Measurements from ENCODE around the gene TTC13.

The TTC13 gene

GRCh38 chr1:230896779-230897178, 81.9 kb downstream of the TTC13 start:
- Mint-ChIP-seq H3K4me3 (no peak overlapping the region), H3K9me3 (no peaks in the 10 kb centered on the region), H3K27ac (no peak overlapping the region)

GRCh38 chr1:230895452-230895851, 83.2 kb downstream of the TTC13 start:
- H3K27me3 Mint-ChIP-seq = peaks cover 11% of the 10 kb centered on the region
- no peak for DNase-seq
- no peaks in the 10 kb centered on the region for H3K4me1 Mint-ChIP-seq (ENCODE audit: low read depth)
- H3K36me3 Mint-ChIP-seq (ENCODE audit: low read depth) = no peaks in the 10 kb centered on the region
- H3K27ac Mint-ChIP-seq = no peak overlapping the region
- no peaks in the 10 kb centered on the region for H3K9me3 Mint-ChIP-seq
- H3K4me3 Mint-ChIP-seq = no peak overlapping the region

More at GRCh38 chr1:230896779-230897178, 81.9 kb downstream of the TTC13 start:
- H3K27me3 Mint-ChIP-seq = peaks cover 10% of the 10 kb centered on the region
- no peaks in the 10 kb centered on the region for H3K4me1 Mint-ChIP-seq (ENCODE audit: low read depth)
- H3K36me3 Mint-ChIP-seq (ENCODE audit: low read depth) = peaks cover 2% of the 10 kb centered on the region
- DNase-seq = no peak

- Mint-ChIP-seq H3K4me1 (ENCODE audit: low read depth) (no peaks in the 10 kb centered on the region), H3K4me3 (no peak overlapping the region)
- no peak for DNase-seq
These were observed 84.0 kb downstream of the TTC13 start for GRCh38 chr1:230894664-230895063.

GRCh38 chr1:230894032-230894431, 84.6 kb downstream of the TTC13 start:
- H3K4me1 Mint-ChIP-seq (ENCODE audit: low read depth) = no peaks in the 10 kb centered on the region
- H3K27me3 Mint-ChIP-seq = peaks cover 17% of the 10 kb centered on the region
- no peak overlapping the region for H3K4me3 Mint-ChIP-seq
- no peaks in the 10 kb centered on the region for H3K36me3 Mint-ChIP-seq (ENCODE audit: low read depth)
- H3K9me3 Mint-ChIP-seq = no peaks in the 10 kb centered on the region
- H3K27ac Mint-ChIP-seq = no peak overlapping the region
- no peak for DNase-seq

More at GRCh38 chr1:230894664-230895063, 84.0 kb downstream of the TTC13 start:
- Mint-ChIP-seq H3K9me3 (no peaks in the 10 kb centered on the region), H3K27me3 (peaks cover 11% of the 10 kb centered on the region), H3K36me3 (ENCODE audit: low read depth) (no peaks in the 10 kb centered on the region), H3K27ac (no peak overlapping the region)

- DNase-seq = no peak
- Mint-ChIP-seq H3K36me3 (ENCODE audit: low read depth) (no peaks in the 10 kb centered on the region), H3K9me3 (no peaks in the 10 kb centered on the region), H3K27ac (no peak overlapping the region), H3K4me3 (no peak overlapping the region), H3K27me3 (peaks cover 26% of the 10 kb centered on the region), H3K4me1 (ENCODE audit: low read depth) (no peaks in the 10 kb centered on the region)
These were observed 86.6 kb downstream of the TTC13 start for GRCh38 chr1:230892018-230892491.

GRCh38 chr1:230891413-230891812, 87.2 kb downstream of the TTC13 start:
- Mint-ChIP-seq H3K4me1 (ENCODE audit: low read depth) (no peaks in the 10 kb centered on the region), H3K9me3 (no peaks in the 10 kb centered on the region), H3K4me3 (no peak overlapping the region), H3K27ac (no peak overlapping the region), H3K36me3 (ENCODE audit: low read depth) (no peaks in the 10 kb centered on the region), H3K27me3 (peaks cover 26% of the 10 kb centered on the region)
- DNase-seq = no peak

GRCh38 chr1:230884646-230885045, 94.0 kb downstream of the TTC13 start:
- no peak for DNase-seq
- Mint-ChIP-seq H3K27me3 (peaks cover 71% of the 10 kb centered on the region), H3K4me1 (ENCODE audit: low read depth) (no peaks in the 10 kb centered on the region), H3K27ac (no peak overlapping the region), H3K36me3 (ENCODE audit: low read depth) (no peaks in the 10 kb centered on the region), H3K4me3 (no peak overlapping the region), H3K9me3 (peaks cover 2% of the 10 kb centered on the region)

- Mint-ChIP-seq H3K36me3 (ENCODE audit: low read depth) (no peaks in the 10 kb centered on the region), H3K27ac (no peak overlapping the region), H3K27me3 (peaks cover 70% of the 10 kb centered on the region), H3K4me3 (no peak overlapping the region), H3K4me1 (ENCODE audit: low read depth) (no peaks in the 10 kb centered on the region), H3K9me3 (peaks cover 2% of the 10 kb centered on the region)
- DNase-seq = no peak
These were observed 94.7 kb downstream of the TTC13 start for GRCh38 chr1:230883967-230884366.

- Mint-ChIP-seq H3K27me3 (peaks cover 74% of the 10 kb centered on the region), H3K36me3 (ENCODE audit: low read depth) (no peaks in the 10 kb centered on the region), H3K27ac (no peak overlapping the region), H3K4me3 (no peak overlapping the region), H3K4me1 (ENCODE audit: low read depth) (no peaks in the 10 kb centered on the region), H3K9me3 (peaks cover 2% of the 10 kb centered on the region)
- no peak for DNase-seq
These were observed 98.9 kb downstream of the TTC13 start for GRCh38 chr1:230879778-230880177.

GRCh38 chr1:230878591-230878990, 100.1 kb downstream of the TTC13 start:
- Mint-ChIP-seq H3K36me3 (ENCODE audit: low read depth) (no peaks in the 10 kb centered on the region), H3K4me3 (no peak overlapping the region), H3K4me1 (ENCODE audit: low read depth) (no peaks in the 10 kb centered on the region), H3K27ac (no peak overlapping the region), H3K9me3 (no peaks in the 10 kb centered on the region), H3K27me3 (peaks cover 66% of the 10 kb centered on the region)
- DNase-seq = no peak

- no peak overlapping the region for H3K4me3 Mint-ChIP-seq
- no peaks in the 10 kb centered on the region for H3K9me3 Mint-ChIP-seq
- DNase-seq = no peak
- no peaks in the 10 kb centered on the region for H3K4me1 Mint-ChIP-seq (ENCODE audit: low read depth)
- no peak overlapping the region for H3K27ac Mint-ChIP-seq
- H3K36me3 Mint-ChIP-seq (ENCODE audit: low read depth) = no peaks in the 10 kb centered on the region
- peaks cover 64% of the 10 kb centered on the region for H3K27me3 Mint-ChIP-seq
These were observed 100.6 kb downstream of the TTC13 start for GRCh38 chr1:230877924-230878590.

- peaks cover 60% of the 10 kb centered on the region for H3K27me3 Mint-ChIP-seq
- H3K36me3 Mint-ChIP-seq (ENCODE audit: low read depth) = no peaks in the 10 kb centered on the region
- H3K9me3 Mint-ChIP-seq = no peaks in the 10 kb centered on the region
- DNase-seq = no peak
- H3K4me1 Mint-ChIP-seq (ENCODE audit: low read depth) = no peaks in the 10 kb centered on the region
- no peak overlapping the region for H3K27ac Mint-ChIP-seq
- no peak overlapping the region for H3K4me3 Mint-ChIP-seq
These were observed 101.3 kb downstream of the TTC13 start for GRCh38 chr1:230877146-230877923.

- Mint-ChIP-seq H3K36me3 (ENCODE audit: low read depth) (no peaks in the 10 kb centered on the region), H3K27me3 (peaks cover 59% of the 10 kb centered on the region), H3K4me1 (ENCODE audit: low read depth) (no peaks in the 10 kb centered on the region), H3K4me3 (no peak overlapping the region), H3K9me3 (no peaks in the 10 kb centered on the region), H3K27ac (no peak overlapping the region)
- no peak for DNase-seq
These were observed 102.0 kb downstream of the TTC13 start for GRCh38 chr1:230876660-230877059.

- no peak overlapping the region for H3K4me3 Mint-ChIP-seq
- peaks cover 55% of the 10 kb centered on the region for H3K27me3 Mint-ChIP-seq
- H3K36me3 Mint-ChIP-seq (ENCODE audit: low read depth) = no peaks in the 10 kb centered on the region
- no peak overlapping the region for H3K27ac Mint-ChIP-seq
- no peak for DNase-seq
- H3K4me1 Mint-ChIP-seq (ENCODE audit: low read depth) = no peaks in the 10 kb centered on the region
- H3K9me3 Mint-ChIP-seq = no peaks in the 10 kb centered on the region
These were observed 103.3 kb downstream of the TTC13 start for GRCh38 chr1:230875370-230875769.

- no peak for DNase-seq
- H3K4me3 Mint-ChIP-seq = no peak overlapping the region
- H3K27me3 Mint-ChIP-seq = peaks cover 53% of the 10 kb centered on the region
- H3K4me1 Mint-ChIP-seq (ENCODE audit: low read depth) = peaks cover 16% of the 10 kb centered on the region
- H3K36me3 Mint-ChIP-seq (ENCODE audit: low read depth) = peaks cover 1% of the 10 kb centered on the region
- no peaks in the 10 kb centered on the region for H3K9me3 Mint-ChIP-seq
- no peak overlapping the region for H3K27ac Mint-ChIP-seq
These were observed 107.7 kb downstream of the TTC13 start for GRCh38 chr1:230870916-230871315.
